Endothelial cell of umbilical vein (primary cell): Measurements from ENCODE around the gene PMIS2. TPM values are rescaled to one million over a fixed set of nuclear protein-coding genes. Genes with fewer than 3 reads are reported as not detected.

Source experiments
- BruUV-seq: library from RNA; stranded (reverse); fragments of 400-500 nt; replicated peaks from 2 replicates; lab custom pipeline; 2021; lab: Mats Ljungman, UMichigan
- CTCF ChIA-PET: fragments of 300-600, 350-600 bp; sonication (Branson Sonifier 250); formaldehyde crosslinking; loops from one replicate; lab custom pipeline; 2021; ENCODE audit warnings: antibody characterized with exemption, inconsistent platforms; lab: Charles Lee
- POLR2A ChIA-PET: fragments of 300-600, 350-600 bp; sonication (Branson Sonifier 250); formaldehyde crosslinking; loops from one replicate; lab custom pipeline; 2021; ENCODE audit warnings: antibody characterized with exemption, inconsistent platforms; lab: Charles Lee
- DNase-seq: peaks from one replicate; pipeline ENCODE4 v3.0.0-alpha.2; 2011; ENCODE audit warnings: low read depth, low spot score
- FAIRE-seq: peaks from 2 replicates; lab custom pipeline; 2011; peaks lifted over from hg19 to GRCh38; lab: Jason Lieb, UNC
- H2AFZ ChIP-seq: 2 replicates; pipeline ENCODE4 v1.6.0; 2012; ENCODE audit warnings: low read depth, low read length, control low read depth, inconsistent platforms
- H3K27ac ChIP-seq: 2 replicates; pipeline ENCODE4 v1.5.1; 2011; ENCODE audit warnings: low read depth, mild to moderate bottlenecking, control low read depth, low read length, moderate library complexity; ENCODE audit not compliant: insufficient read depth
- H3K27me3 ChIP-seq, 2 experiments: 2 replicates each; pipeline versions ENCODE4 v1.6.0 to v1.6.1; 2011; ENCODE audit warnings: low read length in 2 of 2, mixed read lengths in 1 of 2; ENCODE audit not compliant: control insufficient read depth in 2 of 2, insufficient read depth in 2 of 2
- H3K36me3 ChIP-seq, 2 experiments: 2 replicates in 1 of 2; 3 replicates in 1 of 2; pipeline ENCODE4 v1.5.1; 2011; ENCODE audit warnings: low read length in 2 of 2, mild to moderate bottlenecking in 1 of 2, moderate library complexity in 1 of 2; ENCODE audit not compliant: control insufficient read depth in 2 of 2, insufficient read depth in 2 of 2; ENCODE audit errors: extremely low read depth in 1 of 2
- H3K4me1 ChIP-seq: 3 replicates; pipeline ENCODE4 v1.5.1; 2011; ENCODE audit warnings: mild to moderate bottlenecking, low read length; ENCODE audit not compliant: control insufficient read depth, insufficient read depth; ENCODE audit errors: extremely low read depth
- H3K4me2 ChIP-seq: 2 replicates; pipeline ENCODE4 v1.6.1; 2011; ENCODE audit warnings: low read length, control low read depth, mixed read lengths; ENCODE audit not compliant: insufficient read depth
- H3K4me3 ChIP-seq, 3 experiments: fragments of 200-600 bp in 1 of 3; sonication (generic), shearing (Covaris generic) in 1 of 3; replicated peaks in 1 of 3; 2 replicates each; pipeline ENCODE4 v1.5.1; 2011 to 2016; ENCODE audit warnings: control low read depth in 3 of 3, low read length in 3 of 3, mild to moderate bottlenecking in 2 of 3, inconsistent platforms in 1 of 3, low read depth in 1 of 3, moderate library complexity in 1 of 3; ENCODE audit not compliant: insufficient read depth in 1 of 3
- H3K79me2 ChIP-seq: 2 replicates; pipeline ENCODE4 v1.6.0; 2012; ENCODE audit warnings: low read length, inconsistent platforms; ENCODE audit not compliant: control insufficient read depth, insufficient read depth
- H3K9ac ChIP-seq: replicated peaks from 2 replicates; pipeline ENCODE3; 2011; ENCODE audit warnings: low read length, control low read depth; ENCODE audit not compliant: insufficient read depth; ENCODE audit errors: extremely low read depth
- H3K9me1 ChIP-seq: replicated peaks from 3 replicates; pipeline ENCODE4 v1.6.0; 2011; ENCODE audit warnings: mild to moderate bottlenecking, low read length; ENCODE audit not compliant: control insufficient read depth, insufficient read depth; ENCODE audit errors: extremely low read depth
- H3K9me3 ChIP-seq: replicated peaks from 2 replicates; pipeline ENCODE4 v1.5.1; 2012; ENCODE audit warnings: low read length, inconsistent platforms; ENCODE audit not compliant: control insufficient read depth, insufficient read depth
- H4K20me1 ChIP-seq: replicated peaks from 2 replicates; pipeline ENCODE3; 2011; ENCODE audit warnings: mild to moderate bottlenecking, low read length; ENCODE audit not compliant: control insufficient read depth, insufficient read depth; ENCODE audit errors: extremely low read depth
- CTCF ChIP-seq, 2 donors: IDR thresholded peaks; 1 replicate in 1 of 2; 2 replicates in 1 of 2; pipeline ENCODE4 v1.5.1; 2011; ENCODE audit warnings: low read length in 2 of 2, mild to moderate bottlenecking in 2 of 2, moderate library complexity in 2 of 2, control low read depth in 1 of 2, inconsistent platforms in 1 of 2, low read depth in 1 of 2; ENCODE audit not compliant: insufficient read depth in 1 of 2; ENCODE audit errors: extremely low read depth in 1 of 2
- EZH2 ChIP-seq: IDR thresholded peaks from 2 replicates; pipeline ENCODE4 v1.6.1; 2012; ENCODE audit warnings: borderline replicate concordance, low read depth, mild to moderate bottlenecking, moderate library complexity, low read length, inconsistent platforms; ENCODE audit not compliant: severe bottlenecking
- FOS ChIP-seq: IDR thresholded peaks from 2 replicates; pipeline ENCODE4 v1.6.1; 2011; ENCODE audit warnings: mild to moderate bottlenecking, low read length, moderate library complexity, borderline replicate concordance; ENCODE audit not compliant: insufficient read depth
- GATA2 ChIP-seq: IDR thresholded peaks from 2 replicates; pipeline ENCODE4 v1.7.0; 2011; ENCODE audit warnings: low read depth, mild to moderate bottlenecking, moderate library complexity, mixed read lengths, low read length; ENCODE audit not compliant: insufficient read length, insufficient read depth
- JUN ChIP-seq: IDR thresholded peaks from 2 replicates; pipeline ENCODE4 v1.6.1; 2011; ENCODE audit warnings: borderline replicate concordance, low read depth; ENCODE audit not compliant: insufficient read length, insufficient read depth
- MAX ChIP-seq: IDR thresholded peaks from 2 replicates; pipeline ENCODE4 v1.6.1; 2011; ENCODE audit not compliant: insufficient read depth, insufficient read length
- MYC ChIP-seq: IDR thresholded peaks from one replicate; pipeline ENCODE4 v1.6.1; 2011; ENCODE audit warnings: mild to moderate bottlenecking, low read depth, low read length
- POLR2A ChIP-seq: IDR thresholded peaks from 2 replicates; pipeline ENCODE4 v1.6.1; 2012; ENCODE audit warnings: low read depth, mild to moderate bottlenecking, control low read depth, low read length
- POLR2AphosphoS5 ChIP-seq: IDR thresholded peaks from 2 replicates; pipeline ENCODE4 v1.6.1; 2012; ENCODE audit warnings: low read depth, mild to moderate bottlenecking, control low read depth, low read length, moderate library complexity; ENCODE audit not compliant: insufficient read depth
- dilution Hi-C: fragments of 300-500 bp; cut with MboI; formaldehyde crosslinking; loops from one replicate; pipeline ENCODE4 v1.15.0; 2019; ENCODE audit warnings: low sequenced_read_pairs; ENCODE audit not compliant: extremely low pct_ligation_motif_present
- intact Hi-C: fragments of 100-400 bp; cut with micrococcal nuclease; formaldehyde crosslinking; loops from one replicate; pipeline ENCODE4 v1.10.0; 2022
- polyA plus RNA-seq, 4 experiments: library from polyadenylated mRNA; depleted of rRNA in 3 of 4; stranded (reverse) in 3 of 4; unstranded in 1 of 4; fragments of >200 nt; gene quantifications; 2 replicates each; pipeline versions ENCODE4 v1.2.1 to v1.2.3, GENCODE V29; 2011 to 2012; ENCODE audit warnings: missing spikeins in 1 of 4
- total RNA-seq: library from RNA; stranded (reverse); gene quantifications from 2 replicates; pipeline ENCODE4 v1.2.3, GENCODE V29; 2021

PMIS2 gene
- total and polyA plus RNA-seq, 2 donors (not counting 3 experiments of a cell fraction or from before 2014, with no cell fraction given): not detected

DNA sequence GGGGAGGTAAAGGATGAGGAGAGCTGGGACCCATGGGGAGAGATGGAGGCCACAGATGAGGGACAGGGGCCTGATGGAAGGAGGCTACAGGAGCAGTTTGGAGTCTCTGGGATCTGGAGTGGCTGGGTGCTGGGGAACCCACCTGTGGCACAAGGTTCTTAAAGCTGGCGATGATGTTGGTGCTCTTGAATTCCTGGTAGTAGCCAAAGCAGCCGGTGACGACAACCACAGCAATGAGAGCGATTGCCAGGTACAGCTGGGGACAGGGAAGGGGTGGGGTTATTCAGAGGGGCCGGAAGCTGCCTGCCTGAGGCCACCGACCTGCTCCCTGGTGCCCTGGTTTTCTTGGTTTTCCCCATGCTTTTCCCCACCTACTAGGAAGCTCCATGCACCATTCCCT is 25.3 kb upstream of the PMIS2 start:
- no TSS peak for BruUV-seq
- H3K36me3 ChIP-seq: no peaks in the 10 kb centered on the region
- intact Hi-C loops (no loop called here), dilution Hi-C loops (no loop called here)
- TF ChIP-seq EZH2: no peak
- no peak for TF ChIP-seq MAX
- no peak for TF ChIP-seq MYC
- TF ChIP-seq CTCF (IDR thresholded peaks at IDR 0.05; ENCODE audit: extremely low read depth in 1 of 2, insufficient read depth in 1 of 2, low read depth in 1 of 2, low read length in 2 of 2): no peak
- no peak for TF ChIP-seq FOS
- TF ChIP-seq POLR2AphosphoS5: no peak
- TF ChIP-seq JUN: no peak
- TF ChIP-seq POLR2A: no peak
- TF ChIP-seq GATA2: no peak
- H3K9me1 ChIP-seq: no peaks in the 10 kb centered on the region
- ChIA-PET POLR2A (no interaction called here), CTCF (no interaction called here)
- no peaks in the 10 kb centered on the region for H3K4me1 ChIP-seq
- no peaks in the 10 kb centered on the region for H4K20me1 ChIP-seq
- FAIRE-seq (no peak), DNase-seq (no peak)
- no peaks in the 10 kb centered on the region for H3K79me2 ChIP-seq
- no peak overlapping the region for H3K27ac ChIP-seq
- H3K4me2 ChIP-seq: no peak overlapping the region
- H3K9me3 ChIP-seq: no peaks in the 10 kb centered on the region
- H3K9ac ChIP-seq: no peak overlapping the region
- no peak overlapping the region for H3K4me3 ChIP-seq
- H3K27me3 ChIP-seq: peaks cover 0 to 4% of the 10 kb centered on the region in 2 experiments
- H2AFZ ChIP-seq: no peak overlapping the region
